ENCODE results near the gene WDPCP.
A peak's percentile ranks its signal among the peaks of the same experiment; 100 is the strongest.
"Not testable (repeated sequence)": the region's sequence is repeated elsewhere in the genome, so short reads cannot be mapped to it uniquely, and the experiment has no call there.

The WDPCP gene, protein sequence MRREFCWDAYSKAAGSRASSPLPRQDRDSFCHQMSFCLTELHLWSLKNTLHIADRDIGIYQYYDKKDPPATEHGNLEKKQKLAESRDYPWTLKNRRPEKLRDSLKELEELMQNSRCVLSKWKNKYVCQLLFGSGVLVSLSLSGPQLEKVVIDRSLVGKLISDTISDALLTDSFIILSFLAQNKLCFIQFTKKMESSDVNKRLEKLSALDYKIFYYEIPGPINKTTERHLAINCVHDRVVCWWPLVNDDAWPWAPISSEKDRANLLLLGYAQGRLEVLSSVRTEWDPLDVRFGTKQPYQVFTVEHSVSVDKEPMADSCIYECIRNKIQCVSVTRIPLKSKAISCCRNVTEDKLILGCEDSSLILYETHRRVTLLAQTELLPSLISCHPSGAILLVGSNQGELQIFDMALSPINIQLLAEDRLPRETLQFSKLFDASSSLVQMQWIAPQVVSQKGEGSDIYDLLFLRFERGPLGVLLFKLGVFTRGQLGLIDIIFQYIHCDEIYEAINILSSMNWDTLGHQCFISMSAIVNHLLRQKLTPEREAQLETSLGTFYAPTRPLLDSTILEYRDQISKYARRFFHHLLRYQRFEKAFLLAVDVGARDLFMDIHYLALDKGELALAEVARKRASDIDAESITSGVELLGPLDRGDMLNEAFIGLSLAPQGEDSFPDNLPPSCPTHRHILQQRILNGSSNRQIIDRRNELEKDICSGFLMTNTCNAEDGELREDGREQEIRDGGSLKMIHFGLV

DNA sequence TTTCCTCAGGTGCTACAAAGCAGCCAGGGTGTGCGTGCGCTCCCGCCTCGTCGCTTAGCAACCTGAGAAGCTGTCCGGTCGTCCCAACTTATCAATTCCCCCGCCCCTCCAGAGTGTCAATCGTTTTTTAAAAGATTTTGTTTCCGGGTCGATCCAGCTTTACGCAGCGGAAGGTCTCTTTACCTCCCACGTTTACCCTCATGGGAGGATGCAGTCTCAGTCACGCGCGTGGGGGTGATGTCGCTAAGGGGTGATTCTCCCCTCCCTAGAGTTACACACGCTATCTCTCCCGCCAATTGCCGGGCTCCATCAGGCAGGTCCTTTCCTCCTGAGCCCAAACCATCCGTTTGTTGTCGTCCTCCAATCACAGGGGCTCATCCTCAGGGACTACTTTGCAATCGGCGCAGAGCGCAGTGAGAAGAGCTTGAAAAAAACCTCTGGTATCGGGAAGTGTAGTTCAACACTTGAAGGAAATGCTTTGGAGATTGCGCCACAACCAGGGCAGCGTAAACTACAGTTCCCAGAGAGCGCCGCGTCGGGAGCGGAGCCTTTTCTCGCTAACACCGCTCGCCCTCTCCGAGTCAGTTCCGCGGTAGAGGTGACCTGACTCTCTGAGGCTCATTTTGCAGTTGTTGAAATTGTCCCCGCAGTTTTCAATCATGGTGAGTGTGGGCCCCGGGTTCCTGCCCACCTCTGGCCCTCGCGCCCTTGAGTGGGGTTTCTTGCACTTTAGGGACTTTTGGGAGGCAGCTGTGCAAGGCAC, at the start of gene WDPCP, which contains the start of gene MDH1:
Gene WDPCP (minus strand): TSS at position 93 of the 763 bp plus-strand sequence. CDS start 206 bp downstream, outside the sequence.
Gene MDH1 (plus strand): TSS at position 579 of the 763 bp plus-strand sequence. CDS start 81 bp downstream, at position 660.
- DNase-seq: peak; percentile 95

DNA sequence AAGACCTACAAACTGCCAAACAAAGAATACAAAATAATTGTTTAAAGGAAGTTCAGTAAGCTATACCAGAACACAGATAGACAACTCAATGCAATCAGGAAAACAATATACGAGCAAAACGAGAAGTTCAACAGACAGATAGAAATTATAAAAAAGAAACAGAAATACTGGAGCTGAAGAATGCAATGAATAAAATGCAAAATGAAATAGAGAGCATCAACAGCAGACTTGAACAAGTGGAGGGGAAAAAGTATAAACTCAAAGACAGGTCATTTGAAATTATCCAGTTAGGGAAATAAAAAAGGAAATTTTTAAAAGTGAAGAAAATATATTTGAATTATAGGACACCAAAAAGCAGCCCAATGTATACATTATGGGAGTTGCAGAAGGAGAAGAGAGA, 44.1 kb upstream of the WDPCP start:
- DNase-seq: no peak

DNA sequence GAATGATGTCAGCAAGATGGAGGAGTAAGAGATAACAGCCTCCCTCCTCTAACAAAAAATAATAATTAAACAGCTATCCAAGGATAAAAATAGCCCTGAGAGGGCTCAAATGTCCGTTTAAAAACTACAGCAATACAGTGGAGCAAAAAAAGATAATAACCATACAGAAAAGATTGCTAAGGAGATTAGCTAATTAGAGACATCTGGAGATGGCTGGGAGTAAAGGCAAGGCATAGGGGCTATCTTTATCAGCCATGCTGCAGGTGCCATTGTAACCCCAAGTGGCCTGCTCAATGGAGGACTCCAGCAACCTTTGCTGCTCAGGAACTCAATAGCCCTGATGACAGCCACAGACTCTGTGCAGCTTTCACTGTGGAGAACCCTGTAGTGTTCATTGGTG, 43.2 kb upstream of the WDPCP start:
- no peak for DNase-seq

DNA sequence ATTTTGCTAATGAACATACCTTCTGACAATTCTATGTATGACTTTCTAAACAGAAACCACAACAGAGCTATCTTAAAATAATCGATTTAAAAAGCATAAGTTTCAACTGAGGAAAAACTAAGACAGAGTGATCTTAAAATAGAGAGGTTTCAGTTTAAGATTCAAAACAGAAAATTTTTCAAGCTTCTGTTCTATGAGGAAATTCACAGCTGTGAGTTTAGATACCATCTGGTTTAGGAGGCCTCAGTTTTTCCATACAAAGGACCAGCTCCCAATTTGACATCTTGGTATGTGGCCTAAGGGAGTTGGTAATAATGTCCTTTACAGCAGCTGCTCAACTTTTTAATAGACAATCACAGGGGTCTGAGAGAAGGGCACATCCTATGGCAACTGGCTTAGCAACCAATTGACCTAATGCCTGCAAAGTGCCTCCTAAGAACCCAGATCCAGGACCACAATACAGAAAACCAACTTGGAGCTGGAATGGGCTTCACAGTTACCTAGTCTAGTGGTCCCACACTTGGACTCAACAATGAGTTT, 40.2 kb upstream of the WDPCP start:
- DNase-seq: no peak

DNA sequence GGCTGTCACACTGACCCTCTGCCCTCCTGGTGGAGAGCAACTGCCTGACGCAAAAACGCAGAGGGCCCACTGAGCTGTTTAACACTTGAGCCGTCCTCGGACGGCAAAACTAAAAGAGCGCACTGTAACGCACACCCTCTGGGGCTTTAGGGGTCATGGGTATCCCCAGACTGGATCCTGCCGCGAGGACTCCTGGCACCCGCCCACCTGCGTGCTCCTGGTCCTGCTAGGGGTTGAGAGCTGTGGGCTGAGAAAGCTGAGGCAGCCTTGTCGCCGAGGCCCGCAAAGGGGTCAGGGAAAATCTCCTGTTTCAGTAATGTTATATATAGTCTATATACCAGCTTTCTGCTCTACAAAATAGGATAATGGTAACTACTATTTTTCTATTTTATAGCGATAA, 39.6 kb upstream of the WDPCP start:
- DNase-seq: no peak

DNA sequence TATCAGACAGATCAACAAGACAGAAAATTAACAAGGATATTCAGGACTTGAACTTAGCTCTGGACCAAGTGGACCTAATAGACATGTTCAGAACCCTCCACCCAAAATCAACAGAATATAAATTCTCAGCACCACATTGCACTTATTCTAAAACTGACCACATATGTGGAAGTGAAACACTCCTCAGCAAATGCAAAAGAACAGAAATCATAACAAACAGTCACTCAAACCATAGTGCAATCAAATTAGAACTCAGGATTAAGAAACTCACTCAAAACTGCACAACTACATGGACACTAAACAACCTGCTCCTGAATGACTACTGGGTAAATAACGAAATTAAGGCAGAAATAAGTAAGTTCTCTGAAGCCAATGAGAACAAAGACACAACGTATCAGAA, 35.5 kb upstream of the WDPCP start:
- DNase-seq: not testable (repeated sequence)

DNA sequence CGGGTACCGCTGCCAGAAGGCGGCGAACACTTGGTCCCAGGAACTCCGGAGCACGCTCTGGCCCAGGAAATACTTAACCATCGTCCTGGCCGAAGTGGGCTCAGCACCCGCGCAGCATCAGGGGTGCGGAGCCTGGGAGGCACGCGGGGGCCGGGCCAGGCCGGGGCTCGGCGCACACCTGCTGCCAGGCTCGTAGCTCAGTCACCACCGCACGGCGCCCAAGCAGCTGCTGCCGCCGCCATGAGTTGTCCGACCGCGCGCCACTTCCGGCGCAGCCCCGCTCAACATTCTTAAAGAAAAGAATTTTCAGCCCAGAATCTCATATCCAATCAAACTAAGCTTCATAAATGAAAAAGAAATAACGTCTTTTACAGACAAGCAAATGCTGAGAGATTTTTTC, 34.5 kb upstream of the WDPCP start:
- no peak for DNase-seq

DNA sequence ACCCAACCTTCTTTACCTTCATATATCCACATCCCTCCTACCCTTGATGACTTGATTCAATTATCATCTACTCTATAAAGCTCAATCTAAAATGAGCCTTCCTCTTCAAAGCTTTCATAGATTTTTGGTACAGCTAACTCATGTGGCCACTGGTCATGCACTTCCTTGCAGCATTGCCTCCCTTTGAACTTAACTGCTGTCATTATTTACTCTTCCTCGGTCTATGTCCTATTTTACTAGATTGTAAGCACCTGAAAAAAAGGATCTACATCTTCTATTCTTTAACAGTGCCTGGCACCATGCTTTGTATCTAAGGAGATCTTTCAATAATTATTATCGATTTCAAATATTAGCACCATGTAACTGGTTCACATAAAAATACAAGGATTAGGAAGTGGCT, 31.1 kb upstream of the WDPCP start:
- no peak for DNase-seq

DNA sequence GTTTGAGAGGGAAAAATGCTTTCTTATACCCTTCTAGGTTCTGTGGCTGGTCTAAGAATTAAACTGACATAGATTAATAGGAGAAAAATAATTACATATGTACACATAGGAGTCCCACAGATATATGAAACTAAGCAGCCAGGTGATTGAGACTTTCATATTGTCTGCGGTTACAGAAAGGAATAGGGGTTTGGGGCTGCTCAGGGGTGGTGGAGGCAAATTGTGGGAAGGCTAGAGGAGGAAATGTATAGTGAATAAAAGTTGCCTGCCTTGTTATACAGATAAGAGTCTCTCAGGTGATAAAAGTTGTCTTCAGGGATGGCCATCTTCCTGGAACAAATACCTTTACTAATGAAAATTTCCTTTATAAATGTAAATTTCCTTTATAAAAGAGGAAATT, 29.1 kb upstream of the WDPCP start:
- no peak for DNase-seq

DNA sequence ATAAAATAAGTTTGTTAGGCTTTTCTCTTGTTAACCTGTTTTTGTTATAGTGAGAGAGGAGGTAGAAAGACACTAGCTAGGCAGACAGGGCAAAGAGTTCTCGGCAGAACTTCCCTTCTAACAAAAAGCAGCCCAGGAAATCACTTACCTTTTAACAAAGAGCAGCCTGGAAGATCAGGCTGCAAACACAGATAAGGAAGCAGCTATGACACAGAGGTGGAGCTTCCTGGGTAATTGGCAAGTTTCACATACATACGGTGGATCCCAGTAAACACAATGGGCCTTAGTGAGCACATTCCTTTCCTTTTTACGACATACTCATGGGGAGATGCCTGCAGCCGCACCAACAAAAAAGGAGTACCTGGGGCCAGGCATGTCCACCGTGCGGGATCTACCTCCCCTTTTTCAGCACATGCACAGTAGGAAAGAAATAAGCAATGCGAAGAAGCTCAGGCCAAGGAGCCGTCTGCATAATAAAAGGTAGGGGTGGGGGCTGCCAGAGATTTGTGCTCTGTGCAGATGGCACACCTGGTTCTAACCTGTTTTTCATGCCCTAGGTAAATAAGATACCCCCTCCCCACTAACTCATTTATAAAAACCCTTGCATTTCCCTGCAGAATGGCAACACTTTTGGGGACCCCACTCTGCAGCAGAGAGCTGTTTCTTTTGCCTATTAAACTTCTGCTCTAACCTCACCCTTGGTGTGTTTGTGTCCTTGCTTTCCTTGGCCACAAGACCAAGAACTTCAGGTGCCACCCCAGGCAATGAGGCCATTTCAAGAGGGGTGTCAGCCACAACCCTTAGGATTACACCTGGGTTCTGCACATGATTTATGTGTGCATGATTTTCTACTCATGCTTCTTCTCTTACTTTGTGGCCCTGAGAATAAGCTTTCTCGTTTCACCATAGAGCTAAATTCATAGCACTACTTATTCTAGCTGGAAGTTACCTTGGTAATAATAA, 27.0 kb upstream of the WDPCP start:
- DNase-seq: no peak

DNA sequence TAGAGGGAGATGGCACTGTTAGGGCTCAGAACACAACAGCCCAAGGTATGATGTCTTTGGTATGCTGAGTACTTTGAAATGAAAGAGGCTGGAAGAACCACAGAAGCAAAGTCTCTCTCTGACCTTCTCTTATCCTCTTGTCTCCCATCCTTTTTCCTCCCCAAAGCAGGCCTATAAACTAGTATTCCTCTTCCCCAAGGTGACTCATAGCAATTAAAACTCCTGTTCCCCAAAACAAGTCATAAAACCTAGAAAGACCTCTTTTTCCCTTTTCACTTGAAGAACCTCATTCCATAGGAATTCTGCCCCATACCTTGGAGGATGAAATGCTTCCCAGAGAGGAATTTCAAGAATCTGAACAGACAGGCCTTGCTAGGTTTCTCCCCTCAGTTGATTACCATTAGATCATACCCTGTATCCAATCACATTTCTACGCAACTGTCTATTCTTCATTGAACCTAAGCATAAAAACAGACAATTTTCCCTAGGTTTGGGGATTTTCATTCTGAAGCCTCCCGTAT, 26.2 kb upstream of the WDPCP start:
- no peak for DNase-seq

DNA sequence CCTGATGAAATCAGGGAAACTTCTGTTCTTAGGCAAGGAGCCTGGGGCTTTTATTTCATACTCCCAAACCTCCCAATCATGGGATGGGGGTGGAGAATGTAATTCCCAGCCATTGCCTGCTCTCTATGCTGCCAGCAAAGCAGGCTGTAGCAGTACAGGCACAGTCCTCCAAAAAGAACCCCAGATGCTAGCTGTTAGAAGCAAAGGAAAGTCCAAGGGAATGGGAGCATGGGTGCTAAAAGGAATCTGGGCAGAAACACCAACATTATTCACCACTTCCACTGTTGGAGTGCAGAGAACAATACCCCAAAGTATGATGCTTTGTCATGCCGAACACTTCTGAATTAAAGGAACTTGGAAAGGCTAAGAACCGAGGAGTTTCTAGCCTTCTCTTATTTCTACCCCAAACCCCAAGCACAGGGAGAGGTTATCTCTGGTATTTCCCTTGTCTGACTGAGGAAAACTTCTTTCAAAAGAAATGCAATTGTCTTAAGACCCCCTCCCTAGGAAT, 25.2 kb upstream of the WDPCP start:
- DNase-seq: no peak

DNA sequence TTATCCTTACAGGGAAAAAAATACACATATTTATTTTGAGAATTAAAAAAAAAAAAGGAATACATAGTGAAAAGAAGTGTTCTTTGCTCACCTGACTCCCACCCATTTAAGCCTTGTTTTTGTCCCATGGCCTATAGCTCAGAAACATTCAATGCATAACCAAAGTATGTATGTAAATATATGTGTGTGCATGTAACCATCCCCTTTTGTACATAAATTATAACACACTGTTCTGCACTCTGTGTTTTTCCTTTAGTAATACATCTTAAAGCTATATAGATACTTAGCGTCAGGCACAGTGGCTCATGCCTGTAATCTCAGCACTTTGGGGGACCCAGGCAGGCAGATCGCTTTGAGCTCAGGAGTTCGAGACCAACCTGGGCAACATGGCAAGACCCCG, 22.2 kb upstream of the WDPCP start:
- DNase-seq: no peak

DNA sequence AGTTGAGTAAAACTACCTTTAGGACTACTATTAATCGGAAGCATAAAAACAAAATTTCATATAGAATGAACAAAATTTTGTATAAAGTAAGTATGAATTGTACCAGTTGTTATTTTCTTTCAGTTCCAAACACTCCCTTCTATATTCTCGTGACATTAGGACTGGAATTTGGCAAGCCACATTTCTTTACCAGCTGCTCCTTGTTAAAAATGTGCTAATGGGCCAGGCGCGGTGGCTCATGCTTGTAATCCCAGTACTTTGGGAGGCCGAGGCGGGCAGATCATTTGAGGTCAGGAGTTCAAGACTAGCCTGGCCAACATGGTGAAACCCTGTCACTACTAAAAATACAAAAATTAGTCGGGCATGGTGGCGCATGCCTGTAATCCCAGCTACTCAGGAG, 20.6 kb upstream of the WDPCP start:
- not testable (repeated sequence) for DNase-seq

DNA sequence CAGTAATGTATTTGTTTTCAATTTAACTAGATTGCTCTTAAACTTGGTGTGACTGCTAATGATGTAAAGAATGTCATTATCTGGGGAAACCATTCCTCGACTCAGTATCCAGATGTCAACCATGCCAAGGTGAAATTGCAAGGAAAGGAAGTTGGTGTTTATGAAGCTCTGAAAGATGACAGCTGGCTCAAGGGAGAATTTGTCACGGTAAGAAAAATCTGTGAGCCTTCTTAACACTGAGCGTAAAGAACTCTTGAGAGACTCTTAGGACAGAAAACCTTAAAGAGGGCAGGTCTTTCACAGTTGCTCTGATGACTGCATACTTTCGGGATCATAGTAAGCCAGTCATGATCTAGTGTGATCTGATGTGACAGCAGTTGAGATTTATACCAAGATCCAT, 16.4 kb upstream of the WDPCP start:
- DNase-seq: no peak

DNA sequence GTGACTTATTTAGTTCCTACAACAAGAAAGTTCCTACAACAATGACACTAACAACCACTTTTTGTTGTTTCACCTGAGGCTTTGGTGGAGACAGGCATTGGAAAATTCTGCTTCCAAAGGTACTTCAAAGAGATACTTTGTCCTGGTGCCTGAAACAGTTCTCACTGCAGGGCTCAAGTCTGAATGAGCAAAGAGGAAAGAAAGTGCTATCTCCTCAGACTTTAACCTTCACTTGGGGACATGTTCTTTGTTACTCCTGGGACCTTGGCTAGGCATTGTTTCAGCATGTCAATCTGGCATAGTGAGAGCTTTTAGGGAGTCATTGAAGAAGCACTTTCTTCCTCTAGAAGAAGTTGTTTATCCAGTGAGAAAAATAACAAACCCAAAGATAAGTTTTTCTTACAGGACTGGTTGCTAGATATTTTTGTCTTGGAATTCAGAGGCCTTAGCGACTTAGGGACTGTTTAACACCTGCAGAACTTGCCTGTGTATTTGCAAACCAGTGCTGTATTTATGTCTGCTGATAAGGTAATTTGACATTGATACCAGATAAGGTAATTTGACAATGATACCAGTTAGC, 12.7 kb upstream of the WDPCP start:
- no peak for DNase-seq

DNA sequence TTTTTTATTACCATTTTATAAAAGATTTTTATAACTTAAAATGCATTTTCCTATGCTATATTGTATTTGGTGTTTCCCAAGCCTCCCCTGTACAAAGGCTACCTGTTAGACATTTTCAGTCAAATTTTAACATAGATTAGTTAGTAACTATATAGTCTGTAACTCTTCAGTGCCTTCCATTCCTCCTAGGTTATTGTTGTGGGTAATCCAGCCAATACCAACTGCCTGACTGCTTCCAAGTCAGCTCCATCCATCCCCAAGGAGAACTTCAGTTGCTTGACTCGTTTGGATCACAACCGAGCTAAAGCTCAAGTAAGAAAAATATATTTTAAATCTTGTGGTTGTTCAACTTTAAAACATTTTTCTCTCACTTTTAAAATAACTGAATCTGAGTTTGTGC, 10.7 kb upstream of the WDPCP start:
- DNase-seq: no peak

DNA sequence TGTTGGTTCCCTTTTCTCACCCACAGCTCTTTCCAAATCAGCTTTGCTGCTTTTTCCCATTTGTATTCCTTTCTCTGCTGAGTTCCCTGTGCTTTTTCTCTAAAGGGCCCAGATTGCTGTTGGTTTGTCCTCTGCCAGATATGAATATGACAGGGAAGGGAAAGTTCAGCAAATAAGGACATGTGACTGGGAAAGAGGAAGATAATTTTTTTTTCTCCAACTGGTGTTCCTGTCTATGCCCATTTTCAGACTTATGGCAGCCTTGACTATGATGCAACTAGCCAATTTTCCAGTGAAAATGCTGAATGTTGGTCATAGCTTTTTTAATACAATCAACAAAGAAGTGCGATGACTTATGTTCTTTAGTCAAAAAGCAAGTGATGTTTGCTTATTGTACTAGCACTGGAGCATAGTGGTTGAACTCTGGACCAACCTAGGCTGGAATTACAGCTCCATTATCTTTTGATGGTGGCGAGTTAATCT, 8.2 kb upstream of the WDPCP start:
- no peak for DNase-seq

DNA sequence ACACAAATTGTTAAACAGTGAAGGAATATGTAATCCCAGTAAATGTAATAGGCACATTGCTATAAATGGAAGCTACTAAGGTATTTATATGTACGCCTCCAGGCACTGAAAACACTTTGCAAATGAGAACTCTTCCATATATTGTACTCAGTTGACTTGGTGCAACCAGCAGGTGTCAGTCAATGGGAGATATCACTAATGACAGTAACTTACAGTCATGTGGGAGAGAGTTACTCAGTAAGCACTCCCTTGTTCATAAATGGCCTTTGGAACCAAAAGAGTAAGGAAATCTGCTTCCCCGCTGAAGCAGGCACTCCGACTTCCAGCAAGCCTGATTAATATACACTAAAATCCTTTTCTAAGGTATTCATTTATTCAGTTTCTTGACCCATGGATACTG, 6.4 kb upstream of the WDPCP start:
- no peak for DNase-seq

DNA sequence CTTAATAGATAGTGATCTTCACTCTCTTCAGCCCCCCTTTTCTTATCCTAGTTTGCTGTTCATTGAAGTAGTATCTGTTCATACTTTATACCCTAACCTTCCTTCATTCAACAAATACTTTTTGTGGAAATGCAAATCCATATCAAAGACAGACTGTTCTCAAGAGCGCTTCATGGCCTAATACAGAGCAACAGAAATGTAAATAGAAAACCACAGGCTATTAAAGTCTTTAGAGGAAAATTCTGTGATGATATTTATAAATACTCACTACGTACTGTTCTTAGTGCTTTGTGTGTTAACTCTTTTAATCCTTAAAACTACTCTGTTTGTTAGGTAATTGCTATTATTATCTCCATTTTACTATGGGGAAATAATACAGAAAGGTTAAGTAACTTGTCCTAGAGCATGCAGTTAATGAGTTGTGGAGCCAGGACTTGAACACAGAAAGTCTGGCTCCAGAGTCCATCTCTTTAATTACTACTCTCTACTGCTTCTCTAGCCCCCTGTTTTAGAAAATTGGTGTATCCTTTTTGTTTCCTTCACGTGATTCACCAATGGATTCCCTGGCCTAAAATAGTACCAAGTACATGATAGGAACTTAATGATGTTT, 3.4 kb upstream of the WDPCP start:
- no peak for DNase-seq
